Measurements from ENCODE around the gene SATB2.

SATB2 gene

GRCh38 chr2:199223791-199224190 is 233.9 kb downstream of the SATB2 start:
- no peak for TF ChIP-seq CTCF (IDR thresholded peaks at IDR 0.05; ENCODE audit: low read depth, low read length)
- H3K4me3 ChIP-seq (ENCODE audit: low read depth, low read length): no peak overlapping the region

- no peak overlapping the region for H3K4me3 ChIP-seq (ENCODE audit: low read depth, low read length)
- TF ChIP-seq CTCF (IDR thresholded peaks at IDR 0.05; ENCODE audit: low read depth, low read length): no peak
Measured at GRCh38 chr2:199220920-199221319, 236.8 kb downstream of the SATB2 start.

GRCh38 chr2:199219551-199219950 is 238.2 kb downstream of the SATB2 start:
- no peak for TF ChIP-seq CTCF (IDR thresholded peaks at IDR 0.05; ENCODE audit: low read depth, low read length)
- H3K4me3 ChIP-seq (ENCODE audit: low read depth, low read length): no peak overlapping the region

Measured in WI38 (cell line).